GM10266 (cell line): ENCODE results near the gene NCKAP1.

ENCODE experiments used
- DNase-seq: peaks from one replicate; pipeline ENCODE4 v3.0.0; 2012; ENCODE audit errors: extremely low spot score
- TF ChIP-seq, protein P1 (sequence below): IDR thresholded peaks from 2 replicates; pipeline ENCODE4 v1.5.1; 2012; ENCODE audit warnings: mild to moderate bottlenecking, low read depth; ENCODE audit not compliant: control insufficient read depth, insufficient read depth; ENCODE audit errors: missing control alignments

Gene NCKAP1

GRCh38 chr2:182906454-182906853, 131.8 kb downstream of the NCKAP1 start:
- TF ChIP-seq, protein P1, sequence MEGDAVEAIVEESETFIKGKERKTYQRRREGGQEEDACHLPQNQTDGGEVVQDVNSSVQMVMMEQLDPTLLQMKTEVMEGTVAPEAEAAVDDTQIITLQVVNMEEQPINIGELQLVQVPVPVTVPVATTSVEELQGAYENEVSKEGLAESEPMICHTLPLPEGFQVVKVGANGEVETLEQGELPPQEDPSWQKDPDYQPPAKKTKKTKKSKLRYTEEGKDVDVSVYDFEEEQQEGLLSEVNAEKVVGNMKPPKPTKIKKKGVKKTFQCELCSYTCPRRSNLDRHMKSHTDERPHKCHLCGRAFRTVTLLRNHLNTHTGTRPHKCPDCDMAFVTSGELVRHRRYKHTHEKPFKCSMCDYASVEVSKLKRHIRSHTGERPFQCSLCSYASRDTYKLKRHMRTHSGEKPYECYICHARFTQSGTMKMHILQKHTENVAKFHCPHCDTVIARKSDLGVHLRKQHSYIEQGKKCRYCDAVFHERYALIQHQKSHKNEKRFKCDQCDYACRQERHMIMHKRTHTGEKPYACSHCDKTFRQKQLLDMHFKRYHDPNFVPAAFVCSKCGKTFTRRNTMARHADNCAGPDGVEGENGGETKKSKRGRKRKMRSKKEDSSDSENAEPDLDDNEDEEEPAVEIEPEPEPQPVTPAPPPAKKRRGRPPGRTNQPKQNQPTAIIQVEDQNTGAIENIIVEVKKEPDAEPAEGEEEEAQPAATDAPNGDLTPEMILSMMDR = no peak
- no peak for DNase-seq

GRCh38 chr2:182904844-182905243, 133.4 kb downstream of the NCKAP1 start:
- TF ChIP-seq, protein P1 = no peak
- DNase-seq = no peak

DNA sequence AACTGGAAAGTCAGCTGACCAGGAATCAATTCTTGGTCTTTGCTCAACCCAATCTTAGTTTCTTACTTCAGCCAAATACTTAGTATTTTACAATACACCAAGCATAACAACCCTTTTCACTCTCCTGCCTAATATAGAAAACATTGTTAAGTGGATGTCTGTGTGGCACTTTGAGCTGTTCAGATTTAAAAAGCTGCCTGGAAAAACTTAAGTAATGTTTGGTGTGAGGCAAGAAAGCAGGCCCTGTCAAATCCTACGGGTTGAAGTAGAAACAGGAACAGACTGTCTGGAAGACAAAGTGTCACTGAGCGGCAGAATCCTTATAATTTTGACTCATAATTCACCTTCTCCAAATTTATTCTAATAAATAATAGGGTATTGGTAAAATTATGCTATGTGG, 134.7 kb downstream of the NCKAP1 start:
- no peak for DNase-seq
- TF ChIP-seq, protein P1 = no peak

- TF ChIP-seq, protein P1 = no peak
- DNase-seq = no peak
Measured at GRCh38 chr2:182901748-182902147, 136.5 kb downstream of the NCKAP1 start.

DNA sequence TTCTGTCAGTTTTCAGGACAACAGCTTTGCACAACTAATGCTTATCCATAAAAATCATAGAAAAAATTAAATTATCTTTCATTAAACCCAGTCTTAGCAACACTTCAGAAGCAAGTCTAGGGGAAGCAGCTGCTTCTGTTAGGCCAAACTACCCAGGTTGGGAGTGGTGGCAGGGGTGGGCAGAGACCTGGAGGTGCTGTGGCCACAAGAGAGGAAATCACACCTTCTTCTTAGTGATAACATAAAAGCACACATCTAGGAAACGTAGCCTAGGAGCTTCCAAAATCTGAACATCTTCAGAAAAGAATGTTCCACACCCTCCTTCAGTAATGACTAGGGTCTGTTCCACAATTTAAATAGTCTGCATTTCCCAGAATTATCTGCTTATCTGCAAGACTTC, 139.5 kb downstream of the NCKAP1 start:
- no peak for DNase-seq
- TF ChIP-seq, protein P1 = no peak

DNA sequence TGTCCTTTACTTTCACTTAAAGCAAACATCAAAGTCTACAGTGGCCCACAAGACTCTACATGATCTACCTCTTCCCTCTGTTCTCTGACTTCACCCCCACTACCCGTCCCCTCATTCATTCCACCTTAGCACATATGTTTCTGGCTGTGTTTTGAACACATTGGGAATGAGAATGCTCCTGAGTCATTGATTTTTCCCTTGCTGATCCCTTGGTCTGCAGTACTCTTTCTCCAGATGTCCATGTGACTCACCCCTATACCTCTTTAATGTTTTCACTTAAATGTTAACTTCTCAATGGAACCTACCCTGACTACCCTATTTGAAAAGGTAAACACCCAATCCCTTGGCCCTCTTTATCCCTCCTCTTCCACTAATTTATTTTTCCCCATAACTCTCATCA, 141.1 kb downstream of the NCKAP1 start:
- no peak for DNase-seq
- TF ChIP-seq, protein P1 = no peak

DNA sequence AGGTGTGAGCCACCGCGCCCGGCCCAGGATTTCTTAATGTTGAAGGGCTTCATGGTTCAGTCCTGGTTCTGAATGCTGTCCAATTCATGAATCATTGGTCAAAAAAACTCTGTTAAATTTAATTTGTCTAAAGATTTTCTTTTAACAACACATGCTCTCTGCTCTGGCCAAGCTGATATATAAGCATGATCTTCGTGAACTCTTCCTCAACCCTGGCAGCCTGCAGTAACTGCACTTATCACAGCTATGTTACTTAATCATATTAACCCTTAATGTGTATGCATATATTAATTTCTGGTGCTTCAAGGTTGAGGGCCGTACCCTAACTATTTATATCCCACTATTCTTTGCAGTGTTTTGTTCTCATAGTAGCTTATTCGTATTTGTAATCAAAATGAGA, 142.5 kb downstream of the NCKAP1 start:
- TF ChIP-seq, protein P1 = no peak
- DNase-seq = no peak
